ENCODE results near the gene PAPOLA.

PAPOLA gene

GRCh38 chr14:96587823-96588385, 85.7 kb downstream of the PAPOLA start:
- DNase-seq, result no peak

GRCh38 chr14:96588410-96589257, 86.5 kb downstream of the PAPOLA start:
- DNase-seq, result no peak

GRCh38 chr14:96589577-96589976, 87.4 kb downstream of the PAPOLA start:
- no peak for DNase-seq

GRCh38 chr14:96590190-96590864, 88.1 kb downstream of the PAPOLA start:
- DNase-seq, result no peak

GRCh38 chr14:96592591-96593386, 90.6 kb downstream of the PAPOLA start:
- no peak for DNase-seq

GRCh38 chr14:96594961-96595360, 92.8 kb downstream of the PAPOLA start:
- no peak for DNase-seq

- DNase-seq, result no peak
Observed at GRCh38 chr14:96597680-96598079, 95.5 kb downstream of the PAPOLA start.

GRCh38 chr14:96598332-96598928, 96.2 kb downstream of the PAPOLA start:
- DNase-seq, result no peak

GRCh38 chr14:96599076-96599475, 96.9 kb downstream of the PAPOLA start:
- no peak for DNase-seq

- DNase-seq, result no peak
Observed at GRCh38 chr14:96602186-96602585, 100.0 kb downstream of the PAPOLA start.

GRCh38 chr14:96603350-96604255, 101.4 kb downstream of the PAPOLA start:
- DNase-seq, result no peak

GRCh38 chr14:96614481-96614881, 112.3 kb downstream of the PAPOLA start:
- DNase-seq, result no peak

- no peak for DNase-seq
Observed at GRCh38 chr14:96616161-96616721, 114.1 kb downstream of the PAPOLA start.
